RWPE2 (cell line): ENCODE measurements around the gene STRADA.

Experiments
- ATAC-seq: fragments of 200-7000 bp; cut with Tn5 transposase; 3 replicates; pipeline ENCODE4 v1.9.1; 2021; ENCODE audit warnings: low read depth
- DNase-seq: peaks from one replicate; pipeline ENCODE4 v3.0.0-alpha.2; 2020; ENCODE audit warnings: low spot score
- H3K27ac ChIP-seq: fragments of 450-650 bp; 2 replicates; pipeline ENCODE4 v1.5.1; 2017; ENCODE audit warnings: mild to moderate bottlenecking; ENCODE audit not compliant: poor library complexity, severe bottlenecking
- H3K27me3 ChIP-seq: fragments of 250-450 bp; sonication (Bioruptor Pico); 2 replicates; pipeline ENCODE4 v1.5.1; 2021; ENCODE audit warnings: mild to moderate bottlenecking, moderate library complexity; ENCODE audit not compliant: insufficient read depth, poor library complexity, severe bottlenecking
- H3K36me3 ChIP-seq: fragments of 250-450 bp; sonication (Bioruptor Pico); 2 replicates; pipeline ENCODE4 v1.5.1; 2020; ENCODE audit warnings: low read depth, mild to moderate bottlenecking, moderate library complexity
- H3K4me1 ChIP-seq: fragments of 250-450 bp; sonication (Bioruptor Pico); 2 replicates; pipeline ENCODE4 v1.5.1; 2021; ENCODE audit warnings: mild to moderate bottlenecking, moderate library complexity; ENCODE audit not compliant: insufficient read depth, poor library complexity, severe bottlenecking
- H3K4me3 ChIP-seq: fragments of 250-450 bp; sonication (Bioruptor Pico); 2 replicates; pipeline ENCODE4 v1.5.1; 2021; ENCODE audit warnings: mild to moderate bottlenecking, moderate library complexity; ENCODE audit not compliant: severe bottlenecking
- H3K9me3 ChIP-seq: fragments of 250-450 bp; sonication (Bioruptor Pico); 2 replicates; pipeline ENCODE4 v1.5.1; 2021; ENCODE audit warnings: mild to moderate bottlenecking, moderate library complexity; ENCODE audit not compliant: severe bottlenecking
- TF ChIP-seq, protein P1 (sequence below): fragments of 450-650 bp; IDR thresholded peaks from one replicate; pipeline ENCODE4 v1.5.1; 2017; ENCODE audit warnings: mild to moderate bottlenecking, moderate library complexity; ENCODE audit not compliant: poor library complexity, severe bottlenecking

The STRADA gene

DNA sequence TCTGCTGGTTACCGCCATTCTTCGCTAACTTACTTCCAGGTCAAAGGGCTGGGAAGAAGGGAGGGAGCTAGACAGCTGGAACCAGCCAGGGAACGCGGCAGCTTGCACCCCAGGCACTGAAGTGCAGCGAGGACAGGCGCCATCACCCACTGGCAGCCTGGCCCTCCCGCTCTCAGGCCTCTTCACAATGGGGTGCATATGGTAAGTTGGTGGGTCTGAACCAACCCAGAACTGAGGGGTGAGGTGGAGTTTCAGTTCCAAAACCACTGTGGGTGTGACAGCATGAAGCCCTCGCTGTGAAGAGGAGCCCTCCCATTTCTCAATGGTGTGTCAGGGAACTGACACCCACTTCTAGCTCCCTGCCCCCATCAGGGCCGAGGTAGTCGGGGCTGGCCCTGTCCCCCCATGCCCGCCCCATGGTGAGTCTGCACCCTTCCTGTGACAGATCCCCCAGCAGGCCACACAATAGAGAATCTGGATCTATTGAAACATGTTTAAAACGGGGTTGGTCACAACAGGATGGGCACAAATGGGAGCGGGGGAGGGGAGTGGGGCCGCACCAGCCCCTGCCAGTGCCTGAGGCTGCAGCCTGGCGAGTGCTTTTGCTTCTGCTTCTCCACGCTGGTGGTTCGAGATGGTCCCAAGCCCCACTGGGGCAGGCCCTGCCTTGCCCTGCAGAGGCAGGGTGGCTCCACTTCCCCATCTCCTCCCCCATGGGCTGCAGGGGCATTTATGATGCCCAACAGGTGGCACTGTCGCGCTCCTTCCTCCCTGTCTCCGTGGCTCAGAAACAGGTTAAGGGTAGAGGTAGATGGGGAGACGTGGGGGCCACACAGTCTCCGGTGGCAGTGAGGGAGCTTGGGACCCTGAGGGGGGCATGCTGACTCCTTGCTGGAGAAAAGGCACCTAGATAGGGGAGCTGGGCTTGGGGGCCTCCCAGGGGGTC lies 44.0 kb downstream of the STRADA start:
- TF ChIP-seq, protein P1, sequence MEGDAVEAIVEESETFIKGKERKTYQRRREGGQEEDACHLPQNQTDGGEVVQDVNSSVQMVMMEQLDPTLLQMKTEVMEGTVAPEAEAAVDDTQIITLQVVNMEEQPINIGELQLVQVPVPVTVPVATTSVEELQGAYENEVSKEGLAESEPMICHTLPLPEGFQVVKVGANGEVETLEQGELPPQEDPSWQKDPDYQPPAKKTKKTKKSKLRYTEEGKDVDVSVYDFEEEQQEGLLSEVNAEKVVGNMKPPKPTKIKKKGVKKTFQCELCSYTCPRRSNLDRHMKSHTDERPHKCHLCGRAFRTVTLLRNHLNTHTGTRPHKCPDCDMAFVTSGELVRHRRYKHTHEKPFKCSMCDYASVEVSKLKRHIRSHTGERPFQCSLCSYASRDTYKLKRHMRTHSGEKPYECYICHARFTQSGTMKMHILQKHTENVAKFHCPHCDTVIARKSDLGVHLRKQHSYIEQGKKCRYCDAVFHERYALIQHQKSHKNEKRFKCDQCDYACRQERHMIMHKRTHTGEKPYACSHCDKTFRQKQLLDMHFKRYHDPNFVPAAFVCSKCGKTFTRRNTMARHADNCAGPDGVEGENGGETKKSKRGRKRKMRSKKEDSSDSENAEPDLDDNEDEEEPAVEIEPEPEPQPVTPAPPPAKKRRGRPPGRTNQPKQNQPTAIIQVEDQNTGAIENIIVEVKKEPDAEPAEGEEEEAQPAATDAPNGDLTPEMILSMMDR, result peak; percentile 48
- ATAC-seq (peak; percentile 22; the same call in 1 of the 3 replicates), DNase-seq (no peak)
- Histone ChIP-seq H3K4me3 (no peak overlapping the region), H3K27ac (no peak overlapping the region), H3K9me3 (no peaks in the 10 kb centered on the region), H3K4me1 (no peaks in the 10 kb centered on the region), H3K36me3 (no peaks in the 10 kb centered on the region), H3K27me3 (no peaks in the 10 kb centered on the region)

DNA sequence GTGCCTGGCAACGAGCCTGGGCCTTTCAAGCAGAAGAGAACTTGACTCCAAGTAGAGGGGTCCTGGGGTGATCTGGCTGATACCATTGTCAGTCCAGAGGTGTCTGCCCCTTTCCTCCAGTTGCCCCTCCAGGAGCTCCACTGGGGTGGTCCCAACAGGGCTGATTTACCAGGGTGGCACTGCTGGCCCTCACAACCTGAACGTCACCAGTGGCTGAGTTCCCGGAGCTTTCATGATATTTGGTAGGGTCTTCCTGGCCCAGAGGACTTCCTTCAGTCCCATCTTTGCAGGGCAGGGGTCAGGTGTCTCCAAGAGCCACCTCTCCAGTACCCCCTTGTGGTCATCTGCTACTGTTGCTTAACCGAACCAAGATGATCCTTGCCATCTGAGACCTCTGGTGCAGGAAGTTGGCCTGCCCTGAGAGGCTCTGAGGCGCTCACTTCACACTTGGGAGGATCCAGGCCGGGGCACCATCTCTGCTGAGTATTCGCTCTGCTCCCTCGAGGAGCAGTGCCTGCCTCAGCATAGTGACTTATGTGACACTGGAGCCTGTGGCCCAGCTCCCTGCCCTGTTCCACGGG lies 45.1 kb downstream of the STRADA start:
- no peak overlapping the region for H3K27ac ChIP-seq
- DNase-seq, result no peak

GRCh38 chr17:63695889-63696288 lies 45.7 kb downstream of the STRADA start:
- Histone ChIP-seq H3K4me3 (no peak overlapping the region), H3K27ac (no peak overlapping the region)
- TF ChIP-seq, protein P1, result no peak

More for the DNA sequence above, 45.1 kb downstream of the STRADA start:
- ATAC-seq, result no peak
- Histone ChIP-seq H3K4me3 (no peak overlapping the region), H3K9me3 (no peaks in the 10 kb centered on the region), H3K27me3 (no peaks in the 10 kb centered on the region), H3K4me1 (no peaks in the 10 kb centered on the region), H3K36me3 (no peaks in the 10 kb centered on the region)
- TF ChIP-seq, protein P1, result no peak

DNA sequence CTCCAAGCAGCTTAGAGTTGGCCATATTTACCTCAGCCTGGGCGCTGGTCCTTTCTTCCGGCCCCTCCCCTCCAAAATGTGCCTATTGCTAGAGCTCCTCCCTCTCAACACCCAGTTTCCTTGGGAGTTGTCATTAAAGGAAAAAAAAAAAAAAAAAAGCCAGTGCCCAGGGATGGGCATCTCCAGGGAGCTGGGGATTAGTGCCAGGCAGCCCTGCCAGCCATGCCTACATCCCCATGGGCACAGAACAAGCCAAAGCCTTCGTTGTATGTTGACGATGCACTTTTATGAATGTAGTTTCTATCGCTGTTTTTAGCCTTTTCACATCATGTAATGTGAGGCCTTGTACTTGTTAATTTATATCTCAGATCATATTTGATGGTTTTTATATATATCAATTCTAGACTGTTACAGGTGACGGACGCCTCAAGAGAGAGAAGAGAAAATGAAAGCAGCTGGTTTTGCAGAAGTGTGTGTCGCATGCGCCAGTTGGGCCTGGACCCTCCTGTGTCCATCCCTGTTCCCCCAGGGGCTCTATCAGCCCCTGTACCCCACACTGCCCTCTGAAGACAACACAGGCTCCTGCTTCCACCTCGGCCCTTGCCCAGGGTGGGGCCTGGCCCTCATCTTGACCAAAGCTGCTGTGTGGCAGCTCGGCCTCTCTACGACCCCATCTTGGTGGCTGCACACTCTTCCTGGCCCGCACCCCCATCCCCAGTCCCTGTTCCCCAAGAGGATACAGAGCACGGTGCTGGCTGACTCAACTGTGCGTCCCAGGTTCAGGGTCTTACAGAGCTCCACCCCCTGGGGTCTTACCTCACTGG lies 46.4 kb downstream of the STRADA start:
- ATAC-seq, result no peak

More at GRCh38 chr17:63695889-63696288, 45.7 kb downstream of the STRADA start:
- H3K9me3 ChIP-seq, result no peaks in the 10 kb centered on the region
- no peaks in the 10 kb centered on the region for H3K27me3 ChIP-seq
- peaks cover 3% of the 10 kb centered on the region for H3K36me3 ChIP-seq
- H3K4me1 ChIP-seq, result no peaks in the 10 kb centered on the region
- DNase-seq (no peak), ATAC-seq (no peak)

More for the DNA sequence above, 46.4 kb downstream of the STRADA start:
- H3K4me3 ChIP-seq, result no peak overlapping the region
- H3K36me3 ChIP-seq, result peaks cover 9% of the 10 kb centered on the region
- DNase-seq, result no peak
- no peaks in the 10 kb centered on the region for H3K4me1 ChIP-seq
- no peak overlapping the region for H3K27ac ChIP-seq
- H3K27me3 ChIP-seq, result no peaks in the 10 kb centered on the region
- TF ChIP-seq, protein P1, result no peak
- no peaks in the 10 kb centered on the region for H3K9me3 ChIP-seq
